ENCODE measurements around the gene TDRD12. TPM values are rescaled to one million over a fixed set of nuclear protein-coding genes. Genes with fewer than 3 reads are reported as not detected.
"Not testable (repeated sequence)": the region's sequence is repeated elsewhere in the genome, so short reads cannot be mapped to it uniquely, and the experiment has no call there.

The TDRD12 gene
- total and polyA plus RNA-seq, 2 donors (not counting 3 experiments of a cell fraction or from before 2014, with no cell fraction given): 0.03 to 0.09 TPM

- no peaks in the 10 kb centered on the region for H3K9me3 ChIP-seq (replicated peaks; ENCODE audit: control insufficient read depth, insufficient read depth, low read length)
- POLR2A ChIA-PET: no interaction called here
- no peak for FAIRE-seq
These were observed 132.6 kb downstream of the TDRD12 start for GRCh38 chr19:32852216-32852615.

GRCh38 chr19:32856818-32857217 lies 137.3 kb downstream of the TDRD12 start:
- H3K4me3 ChIP-seq (replicated peaks in 1 of 3; ENCODE audit: insufficient read depth in 1 of 3, low read depth in 1 of 3, low read length in 3 of 3); dilution Hi-C loops (cut with MboI; ENCODE audit: extremely low pct_ligation_motif_present, low sequenced_read_pairs); POLR2A ChIA-PET; intact Hi-C loops (cut with micrococcal nuclease); FAIRE-seq; H2AFZ ChIP-seq (ENCODE audit: low read depth, low read length); H3K9me1 ChIP-seq (replicated peaks; ENCODE audit: control insufficient read depth, extremely low read depth, insufficient read depth, low read length); H3K36me3 ChIP-seq (ENCODE audit: control insufficient read depth in 2 of 2, extremely low read depth in 1 of 2, insufficient read depth in 2 of 2, low read length in 2 of 2); H3K9me3 ChIP-seq (replicated peaks; ENCODE audit: control insufficient read depth, insufficient read depth, low read length); H3K9ac ChIP-seq (replicated peaks; ENCODE audit: extremely low read depth, insufficient read depth, low read length); BruUV-seq (replicated peaks); H3K4me1 ChIP-seq (ENCODE audit: control insufficient read depth, extremely low read depth, insufficient read depth, low read length); H4K20me1 ChIP-seq (replicated peaks; ENCODE audit: control insufficient read depth, extremely low read depth, insufficient read depth, low read length); DNase-seq (ENCODE audit: low read depth, low spot score); H3K27me3 ChIP-seq (ENCODE audit: control insufficient read depth in 2 of 2, insufficient read depth in 2 of 2, low read length in 2 of 2); H3K79me2 ChIP-seq (ENCODE audit: control insufficient read depth, insufficient read depth, low read length); H3K27ac ChIP-seq (ENCODE audit: insufficient read depth, low read depth, low read length); H3K4me2 ChIP-seq (ENCODE audit: insufficient read depth, low read length): not testable (repeated sequence)
- CTCF ChIA-PET: interaction anchor here (1.7 kb wide), 1 partner anchor 8 kb away, joined by 5 read pairs; no protein-coding TSS in a partner anchor

More at GRCh38 chr19:32852216-32852615, 132.6 kb downstream of the TDRD12 start:
- BruUV-seq (replicated peaks): no TSS peak
- Histone ChIP-seq H3K4me2 (ENCODE audit: insufficient read depth, low read length) (no peak overlapping the region), H3K27ac (ENCODE audit: insufficient read depth, low read depth, low read length) (no peak overlapping the region), H3K36me3 (ENCODE audit: control insufficient read depth in 2 of 2, extremely low read depth in 1 of 2, insufficient read depth in 2 of 2, low read length in 2 of 2) (no peaks in the 10 kb centered on the region), H4K20me1 (replicated peaks; ENCODE audit: control insufficient read depth, extremely low read depth, insufficient read depth, low read length) (no peaks in the 10 kb centered on the region), H3K9me1 (replicated peaks; ENCODE audit: control insufficient read depth, extremely low read depth, insufficient read depth, low read length) (no peaks in the 10 kb centered on the region), H3K4me3 (replicated peaks in 1 of 3; ENCODE audit: insufficient read depth in 1 of 3, low read depth in 1 of 3, low read length in 3 of 3) (no peak overlapping the region), H3K79me2 (ENCODE audit: control insufficient read depth, insufficient read depth, low read length) (no peaks in the 10 kb centered on the region), H2AFZ (ENCODE audit: low read depth, low read length) (no peak overlapping the region), H3K9ac (replicated peaks; ENCODE audit: extremely low read depth, insufficient read depth, low read length) (no peak overlapping the region), H3K4me1 (ENCODE audit: control insufficient read depth, extremely low read depth, insufficient read depth, low read length) (no peaks in the 10 kb centered on the region), H3K27me3 (ENCODE audit: control insufficient read depth in 2 of 2, insufficient read depth in 2 of 2, low read length in 2 of 2) (no peaks in the 10 kb centered on the region)
- intact Hi-C loops (cut with micrococcal nuclease) (no loop called here), dilution Hi-C loops (cut with MboI; ENCODE audit: extremely low pct_ligation_motif_present, low sequenced_read_pairs) (no loop called here)
- CTCF ChIA-PET: no interaction called here
- DNase-seq (ENCODE audit: low read depth, low spot score): no peak
- TF ChIP-seq MAX (IDR thresholded peaks at IDR 0.05; ENCODE audit: insufficient read depth, insufficient read length): no peak
- TF ChIP-seq POLR2A (IDR thresholded peaks at IDR 0.05; ENCODE audit: low read depth, low read length): no peak
- TF ChIP-seq EZH2 (IDR thresholded peaks at IDR 0.05; ENCODE audit: borderline replicate concordance, low read depth, low read length, severe bottlenecking): no peak
- no peak for TF ChIP-seq CTCF (IDR thresholded peaks at IDR 0.05; ENCODE audit: extremely low read depth in 1 of 2, insufficient read depth in 1 of 2, low read depth in 1 of 2, low read length in 2 of 2)
- no peak for TF ChIP-seq JUN (IDR thresholded peaks at IDR 0.05; ENCODE audit: borderline replicate concordance, insufficient read depth, insufficient read length, low read depth)
- TF ChIP-seq FOS (IDR thresholded peaks at IDR 0.05; ENCODE audit: borderline replicate concordance, insufficient read depth, low read length): no peak
- no peak for TF ChIP-seq MYC (IDR thresholded peaks at IDR 0.05; ENCODE audit: low read depth, low read length)
- no peak for TF ChIP-seq GATA2 (IDR thresholded peaks at IDR 0.05; ENCODE audit: insufficient read depth, insufficient read length, low read depth, low read length)
